Duodenal mucosa (tissue), 2 donors: Measurements from ENCODE around the gene GPR146.

Experiments used
- H3K27ac ChIP-seq: one replicate; pipeline ENCODE4 v1.7.0; 2013; ENCODE audit warnings: low read depth, low read length
- H3K27me3 ChIP-seq, 2 donors: one replicate each; pipeline ENCODE4 v1.7.0; 2013; ENCODE audit warnings: low read length in 2 of 2, control low read depth in 1 of 2; ENCODE audit not compliant: insufficient read depth in 2 of 2, control insufficient read depth in 1 of 2
- H3K36me3 ChIP-seq, 2 donors: one replicate each; pipeline ENCODE4 v1.7.0; 2013; ENCODE audit warnings: low read length in 2 of 2, control low read depth in 1 of 2; ENCODE audit not compliant: insufficient read depth in 2 of 2, control insufficient read depth in 1 of 2
- H3K4me1 ChIP-seq, 2 donors: one replicate each; pipeline ENCODE4 v1.7.0; 2013; ENCODE audit warnings: low read length in 2 of 2, control low read depth in 1 of 2; ENCODE audit not compliant: insufficient read depth in 2 of 2, control insufficient read depth in 1 of 2
- H3K4me3 ChIP-seq, 2 donors: one replicate each; pipeline ENCODE4 v1.7.0; 2013; ENCODE audit warnings: low read length in 2 of 2, low read depth in 1 of 2
- H3K9ac ChIP-seq, 2 donors: one replicate each; pipeline ENCODE4 v1.7.0; 2013; ENCODE audit warnings: low read length in 2 of 2, low read depth in 1 of 2
- H3K9me3 ChIP-seq, 2 donors: one replicate each; pipeline ENCODE4 v1.7.0; 2013; ENCODE audit warnings: low read length in 2 of 2, control low read depth in 1 of 2; ENCODE audit not compliant: control insufficient read depth in 1 of 2

The GPR146 gene

DNA sequence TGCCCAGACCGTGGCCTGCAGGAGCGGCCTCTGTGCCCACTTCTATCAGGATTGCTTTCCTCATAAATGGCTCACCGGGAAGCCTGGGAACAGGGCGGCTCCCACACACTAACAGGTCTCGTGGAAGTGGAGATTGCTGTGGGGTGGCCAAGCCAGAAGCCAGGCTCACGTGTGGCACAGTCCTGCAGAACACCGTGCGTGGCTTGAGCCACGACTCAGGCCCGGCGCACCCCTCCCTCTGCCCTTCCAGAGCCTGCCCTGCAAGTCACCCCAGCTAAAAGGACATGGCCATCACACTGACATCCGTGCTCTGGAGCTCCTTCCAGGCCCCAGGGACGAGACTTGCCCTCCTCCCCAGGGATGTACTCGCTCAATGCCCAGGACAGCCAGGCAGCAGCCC, 50.5 kb downstream of the GPR146 start:
- no peak overlapping the region for H3K27ac ChIP-seq
- peaks cover 0 to 5% of the 10 kb centered on the region in 2 donors for H3K36me3 ChIP-seq
- no peak overlapping the region for H3K4me3 ChIP-seq
- no peaks in the 10 kb centered on the region for H3K27me3 ChIP-seq
- no peak overlapping the region for H3K9ac ChIP-seq
- H3K9me3 ChIP-seq, result no peaks in the 10 kb centered on the region
- H3K4me1 ChIP-seq, result no peaks in the 10 kb centered on the region

DNA sequence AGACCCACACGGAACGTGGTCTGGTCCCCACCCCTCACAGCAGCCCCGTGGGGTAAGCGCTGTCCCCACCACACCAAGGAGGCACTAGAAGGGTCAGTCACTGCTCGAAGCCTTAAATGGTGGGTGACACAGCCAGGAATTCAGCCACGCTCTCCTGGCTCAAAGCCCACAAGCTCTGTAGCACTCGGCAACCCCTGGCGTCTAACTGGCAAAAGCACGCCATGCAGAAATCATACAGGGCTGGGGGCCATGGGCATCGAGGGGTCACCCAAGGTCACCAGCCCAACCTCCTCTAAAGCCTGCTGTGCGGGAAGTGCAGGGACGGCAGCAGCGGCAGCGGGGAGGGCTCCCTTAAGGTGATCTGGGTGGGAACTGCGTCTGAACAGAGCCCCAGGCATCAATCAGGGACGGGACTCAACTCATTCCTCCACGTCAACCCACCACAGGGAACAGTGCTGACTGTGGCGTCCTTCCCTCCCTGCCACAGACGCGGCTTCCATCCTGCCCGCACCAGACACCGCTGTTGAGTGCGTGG, 51.3 kb downstream of the GPR146 start:
- Histone ChIP-seq H3K27me3 (no peaks in the 10 kb centered on the region), H3K27ac (no peak overlapping the region), H3K9me3 (no peaks in the 10 kb centered on the region), H3K36me3 (peaks cover 0 to 5% of the 10 kb centered on the region in 2 donors), H3K4me1 (no peaks in the 10 kb centered on the region), H3K4me3 (no peak overlapping the region), H3K9ac (no peak overlapping the region)

DNA sequence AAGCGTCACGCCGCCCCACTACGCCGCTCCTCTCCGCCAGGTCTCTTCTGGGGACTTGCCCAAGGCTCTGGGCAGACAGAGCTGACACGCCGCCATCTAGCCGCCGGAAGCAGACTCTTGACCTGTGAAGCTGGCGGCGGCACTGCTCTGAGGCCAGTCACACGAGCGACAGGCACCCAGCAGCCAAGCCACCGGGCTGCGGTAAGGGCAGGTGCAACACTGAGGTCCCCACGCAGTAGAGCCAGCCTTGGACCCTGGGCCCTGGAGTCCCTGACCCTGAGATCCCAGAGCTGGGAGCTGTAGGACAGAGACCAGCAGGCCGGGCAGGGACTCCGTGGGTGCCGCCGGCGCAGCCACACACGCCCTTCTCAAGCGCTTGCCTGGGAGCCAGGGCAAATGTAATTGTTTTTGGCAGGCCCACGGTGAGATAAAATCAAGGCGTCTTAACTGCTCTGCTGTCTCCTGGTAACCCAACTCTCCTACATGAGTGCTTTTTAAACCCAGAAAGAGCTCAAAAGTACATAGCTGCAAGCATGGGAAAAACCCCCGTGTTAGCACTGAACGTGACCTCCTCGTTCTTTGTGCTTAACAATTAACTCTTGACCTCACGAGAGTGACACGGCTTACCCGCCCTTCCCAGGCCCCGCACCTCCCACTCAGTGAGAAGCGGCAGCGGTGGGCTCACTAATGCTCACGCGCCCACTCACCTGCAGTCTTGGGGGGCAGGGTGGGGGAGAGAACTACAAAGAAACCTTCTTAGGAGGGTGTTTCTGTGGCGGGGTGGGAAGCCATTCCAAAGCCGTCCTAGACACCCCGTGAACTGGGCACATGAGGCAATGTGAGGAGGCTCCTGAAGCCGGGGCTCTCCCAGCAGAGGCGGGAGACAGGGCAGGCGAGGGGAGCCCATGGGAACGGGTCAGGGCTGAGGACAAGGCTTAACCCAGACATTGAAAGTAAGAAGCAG, 52.1 kb downstream of the GPR146 start:
- Histone ChIP-seq H3K27ac (no peak overlapping the region), H3K4me3 (no peak overlapping the region)

DNA sequence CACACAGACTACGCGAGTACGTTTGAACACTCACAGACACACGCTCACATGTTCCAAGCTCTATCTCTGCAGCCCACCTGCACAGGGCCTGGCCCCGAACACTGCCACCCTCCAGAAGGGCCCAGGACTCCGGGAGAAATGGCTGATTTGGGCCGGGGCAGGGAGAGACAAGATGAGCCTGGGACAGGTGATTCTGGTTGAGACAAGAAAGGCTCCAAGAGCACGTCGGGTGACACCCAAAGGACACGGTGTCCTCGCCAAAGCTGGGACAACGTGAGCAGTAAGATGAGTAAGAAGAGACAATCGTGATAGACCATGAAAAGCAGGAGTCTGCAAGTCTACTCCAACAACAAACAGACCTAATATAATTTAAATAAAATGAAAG, 52.8 kb downstream of the GPR146 start:
- Histone ChIP-seq H3K9ac (no peak overlapping the region), H3K9me3 (no peaks in the 10 kb centered on the region), H3K4me3 (no peak overlapping the region), H3K27ac (no peak overlapping the region), H3K27me3 (no peaks in the 10 kb centered on the region), H3K36me3 (peaks cover 0 to 2% of the 10 kb centered on the region in 2 donors), H3K4me1 (no peaks in the 10 kb centered on the region)

More for the DNA sequence above, 52.1 kb downstream of the GPR146 start:
- Histone ChIP-seq H3K9me3 (no peaks in the 10 kb centered on the region), H3K36me3 (peaks cover 0 to 5% of the 10 kb centered on the region in 2 donors), H3K27me3 (no peaks in the 10 kb centered on the region), H3K4me1 (no peaks in the 10 kb centered on the region), H3K9ac (no peak overlapping the region)

DNA sequence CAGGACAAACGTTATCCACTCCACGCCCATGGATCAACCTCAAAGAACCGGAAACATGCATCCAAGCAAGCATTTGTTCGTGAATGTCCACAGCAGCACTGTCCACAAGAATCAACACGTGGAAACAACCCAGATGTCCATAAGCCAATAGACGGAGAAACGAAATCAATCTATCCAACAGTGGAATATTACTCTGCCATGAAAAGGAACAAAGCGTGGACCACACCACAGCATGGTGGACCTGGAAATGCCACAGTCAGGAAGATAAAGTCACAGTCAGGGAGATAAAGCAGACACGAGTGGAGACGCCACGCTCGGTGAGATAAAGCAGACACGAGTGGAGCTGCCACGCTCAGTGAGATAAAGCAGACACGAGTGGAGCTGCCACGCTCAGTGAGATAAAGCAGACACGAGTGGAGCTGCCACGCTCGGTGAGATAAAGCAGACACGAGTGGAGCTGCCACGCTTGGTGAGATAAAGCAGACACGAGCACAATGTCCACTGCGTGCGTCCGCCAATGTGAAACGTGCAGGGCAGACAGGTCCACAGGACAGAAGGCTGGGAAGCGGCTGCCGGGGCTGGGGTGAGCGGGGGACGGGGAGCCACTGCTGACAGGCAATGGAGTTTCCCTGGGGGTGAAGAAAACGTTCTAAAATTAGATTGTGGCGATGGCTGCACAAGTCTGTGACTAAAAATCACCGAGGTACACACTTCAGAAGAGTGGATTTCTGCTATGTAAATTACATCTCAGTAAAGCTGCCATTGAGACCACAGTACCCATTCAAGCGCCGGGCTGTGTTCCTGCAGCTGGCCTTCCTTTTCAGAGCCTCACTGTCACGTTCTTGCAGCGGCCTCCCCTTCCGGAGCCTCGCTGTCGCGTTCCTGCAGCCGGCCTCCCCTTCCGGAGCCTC, 54.2 kb downstream of the GPR146 start:
- Histone ChIP-seq H3K9me3 (no peaks in the 10 kb centered on the region), H3K36me3 (no peaks in the 10 kb centered on the region), H3K4me1 (no peaks in the 10 kb centered on the region), H3K9ac (no peak overlapping the region), H3K27me3 (no peaks in the 10 kb centered on the region), H3K4me3 (no peak overlapping the region), H3K27ac (no peak overlapping the region)

DNA sequence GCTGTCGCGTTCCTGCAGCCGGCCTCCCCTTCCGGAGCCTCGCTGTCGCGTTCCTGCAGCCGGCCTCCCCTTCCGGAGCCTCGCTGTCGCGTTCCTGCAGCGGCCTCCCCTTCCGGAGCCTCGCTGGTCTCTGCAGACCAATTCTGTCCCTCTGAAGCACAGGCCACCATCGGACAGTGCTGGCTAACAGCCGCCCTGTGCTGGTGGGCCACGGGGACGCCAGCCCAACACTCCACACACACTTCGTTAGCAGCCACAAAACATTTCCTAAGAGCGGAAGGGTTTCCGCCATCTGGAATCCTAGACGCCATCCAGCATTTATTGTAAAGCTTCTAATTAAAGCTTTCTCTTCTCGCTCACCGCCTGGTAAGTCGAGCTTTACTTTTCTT, 54.8 kb downstream of the GPR146 start:
- Histone ChIP-seq H3K36me3 (no peaks in the 10 kb centered on the region), H3K9me3 (no peaks in the 10 kb centered on the region), H3K27me3 (no peaks in the 10 kb centered on the region), H3K4me1 (no peaks in the 10 kb centered on the region), H3K27ac (no peak overlapping the region), H3K9ac (no peak overlapping the region), H3K4me3 (no peak overlapping the region)

DNA sequence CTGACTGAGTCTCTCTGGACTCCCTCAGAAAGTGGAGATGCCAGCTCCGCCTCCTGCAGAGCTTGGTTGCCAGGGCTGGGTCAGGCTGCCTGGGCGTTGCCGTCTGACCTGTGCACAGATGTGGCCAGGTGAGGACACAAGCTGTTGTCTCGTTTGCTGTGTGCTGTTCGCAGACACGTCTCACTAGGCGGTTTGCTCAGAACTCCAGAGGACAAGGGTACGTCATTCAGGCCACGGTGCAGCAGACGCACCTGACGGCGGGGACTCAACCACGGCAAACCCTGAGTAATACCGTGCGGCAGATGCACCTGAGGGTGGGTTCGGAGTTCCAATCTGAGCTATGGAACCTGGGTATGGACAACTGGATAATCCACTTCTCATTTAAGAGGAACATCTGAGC, 55.3 kb downstream of the GPR146 start:
- Histone ChIP-seq H3K27me3 (no peaks in the 10 kb centered on the region), H3K4me1 (no peaks in the 10 kb centered on the region), H3K27ac (no peak overlapping the region), H3K4me3 (no peak overlapping the region), H3K9me3 (no peaks in the 10 kb centered on the region), H3K9ac (no peak overlapping the region), H3K36me3 (no peaks in the 10 kb centered on the region)

DNA sequence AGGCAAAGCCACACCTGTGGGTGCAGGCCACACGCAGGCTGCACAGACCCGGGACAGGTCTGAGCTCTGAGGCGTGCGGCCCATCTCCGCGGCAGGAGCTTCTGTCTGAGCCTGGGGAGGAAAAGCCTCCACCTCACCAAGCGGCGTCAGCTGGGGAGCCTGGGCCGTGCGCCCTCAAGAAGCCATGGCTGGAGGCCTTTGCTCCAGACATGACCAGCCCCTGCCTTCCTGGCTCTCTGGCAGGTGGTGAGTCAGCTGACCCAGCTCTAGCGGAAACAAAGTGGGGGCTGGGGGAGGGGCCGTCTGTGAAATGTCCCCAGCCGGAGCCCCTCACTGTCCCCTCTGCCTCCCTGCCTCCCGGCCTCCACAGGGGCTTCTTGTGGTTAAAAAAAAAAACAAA, 56.0 kb downstream of the GPR146 start:
- no peak overlapping the region for H3K4me3 ChIP-seq
- no peaks in the 10 kb centered on the region for H3K36me3 ChIP-seq
- H3K4me1 ChIP-seq, result no peaks in the 10 kb centered on the region
- H3K9me3 ChIP-seq, result no peaks in the 10 kb centered on the region
- H3K9ac ChIP-seq, result no peak overlapping the region
- H3K27me3 ChIP-seq, result no peaks in the 10 kb centered on the region
- no peak overlapping the region for H3K27ac ChIP-seq

DNA sequence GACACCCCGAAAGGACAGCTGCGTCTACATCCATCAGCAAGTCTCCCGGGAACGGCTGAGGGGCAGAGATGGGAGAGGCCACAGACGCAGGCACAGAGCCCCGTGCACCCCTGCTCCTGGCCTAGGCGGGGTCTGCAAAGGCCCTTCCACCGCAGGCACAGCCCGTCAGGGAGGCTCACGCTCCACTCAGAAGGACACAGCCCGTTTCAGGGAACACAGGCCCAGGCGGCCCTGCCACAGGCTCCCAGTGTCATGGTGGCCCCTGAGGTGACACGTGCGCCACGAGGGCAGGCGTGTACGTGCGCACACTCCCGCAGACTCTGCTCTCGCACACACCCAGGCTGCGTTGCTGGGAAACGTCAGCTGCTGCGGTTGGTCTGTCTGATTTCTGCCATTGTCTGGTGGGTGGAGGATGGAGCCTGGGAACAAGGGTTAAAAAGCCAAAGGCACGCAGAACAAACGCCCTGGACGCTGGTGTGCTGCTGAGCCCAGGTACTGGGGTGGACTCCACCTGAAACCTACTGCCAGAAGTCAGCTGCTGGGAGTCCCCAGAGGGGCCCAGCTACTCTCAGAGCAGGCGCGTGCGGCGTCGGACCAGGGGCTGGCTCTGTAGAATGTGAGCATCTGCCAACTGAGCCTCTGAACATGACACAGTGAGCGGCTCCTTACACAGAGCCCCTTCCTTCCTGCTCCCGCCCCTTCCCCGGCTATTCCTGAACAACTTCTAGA, 56.7 kb downstream of the GPR146 start:
- Histone ChIP-seq H3K27ac (no peak overlapping the region), H3K4me1 (no peaks in the 10 kb centered on the region), H3K4me3 (no peak overlapping the region), H3K27me3 (no peaks in the 10 kb centered on the region), H3K9ac (no peak overlapping the region), H3K9me3 (no peaks in the 10 kb centered on the region), H3K36me3 (no peaks in the 10 kb centered on the region)
